NK-92 (cell line): ENCODE data around the gene PURA.

Experiments used
- DNase-seq: peaks from one replicate; lab custom pipeline; 2025; ENCODE audit not compliant: unreplicated experiment; lab: John Stamatoyannopoulos, UW

Gene PURA

GRCh38 chr5:140113699-140114263 lies at the start of gene PURA:
PURA (plus strand) TSS chr5:140114109; CDS start chr5:140114182, 73 bp downstream.
- DNase-seq = peak; percentile 89

GRCh38 chr5:140072812-140073211 lies 41.1 kb upstream of the PURA start:
- no peak for DNase-seq

GRCh38 chr5:140073296-140073695 lies 40.6 kb upstream of the PURA start:
- DNase-seq = no peak

- DNase-seq = no peak
Measured at GRCh38 chr5:140075371-140075770, 38.5 kb upstream of the PURA start.

GRCh38 chr5:140076142-140076541 lies 37.8 kb upstream of the PURA start:
- no peak for DNase-seq

GRCh38 chr5:140076788-140077187 lies 37.1 kb upstream of the PURA start:
- no peak for DNase-seq

GRCh38 chr5:140083120-140083519 lies 30.8 kb upstream of the PURA start:
- DNase-seq = no peak

- DNase-seq = no peak
Measured at GRCh38 chr5:140083650-140084049, 30.3 kb upstream of the PURA start.

- no peak for DNase-seq
Measured at GRCh38 chr5:140084541-140084940, 29.4 kb upstream of the PURA start.

- DNase-seq = no peak
Measured at GRCh38 chr5:140090251-140090650, 23.7 kb upstream of the PURA start.

GRCh38 chr5:140093179-140093578 lies 20.7 kb upstream of the PURA start:
- DNase-seq = no peak

GRCh38 chr5:140093866-140094265 lies 20.0 kb upstream of the PURA start:
- DNase-seq = no peak

- DNase-seq = no peak
Measured at GRCh38 chr5:140094889-140095288, 19.0 kb upstream of the PURA start.

GRCh38 chr5:140101179-140101578 lies 12.7 kb upstream of the PURA start:
- DNase-seq = no peak

- no peak for DNase-seq
Measured at GRCh38 chr5:140103154-140103553, 10.8 kb upstream of the PURA start.

- no peak for DNase-seq
Measured at GRCh38 chr5:140104100-140104499, 9.8 kb upstream of the PURA start.

GRCh38 chr5:140106101-140106500 lies 7.8 kb upstream of the PURA start:
- no peak for DNase-seq

GRCh38 chr5:140106805-140107311 lies 7.1 kb upstream of the PURA start:
- no peak for DNase-seq

GRCh38 chr5:140107312-140108092 lies 6.4 kb upstream of the PURA start:
- peak; percentile 40 for DNase-seq

- no peak for DNase-seq
Measured at GRCh38 chr5:140108093-140109017, 5.6 kb upstream of the PURA start.

GRCh38 chr5:140109018-140109758 lies 4.7 kb upstream of the PURA start:
- DNase-seq = no peak
